B cell (primary cell): Measurements from ENCODE around the gene PINLYP. TPM values are rescaled to one million over a fixed set of nuclear protein-coding genes. Genes with fewer than 3 reads are reported as not detected.
A peak's percentile ranks its signal among the peaks of the same experiment; 100 is the strongest.

Experiments
- ATAC-seq: fragments of 200-7000 bp; cut with Tn5 transposase; one replicate; pipeline ENCODE4 v1.10.0; 2021; ENCODE audit warnings: low read depth, mild to moderate bottlenecking, moderate number of reproducible peaks, moderate library complexity
- CTCF ChIA-PET: fragments of 350-600 bp; sonication (Branson Sonifier 250); formaldehyde crosslinking; loops from one replicate; lab custom pipeline; 2021; ENCODE audit warnings: antibody characterized with exemption, inconsistent platforms; lab: Charles Lee
- POLR2A ChIA-PET: fragments of 350-600 bp; sonication (Branson Sonifier 250); formaldehyde crosslinking; loops from one replicate; lab custom pipeline; 2021; ENCODE audit warnings: antibody characterized with exemption; lab: Charles Lee
- DNase-seq: peaks from one replicate; pipeline ENCODE4 v3.0.0; 2013
- H2AFZ ChIP-seq: 2 replicates; pipeline ENCODE4 v1.6.1; 2012; ENCODE audit warnings: mild to moderate bottlenecking, low read depth, low read length; ENCODE audit not compliant: insufficient read depth, poor library complexity, severe bottlenecking
- H3K27ac ChIP-seq, 2 donors: 1 replicate in 1 of 2; 2 replicates in 1 of 2; pipeline ENCODE4 v1.5.1; 2012 to 2013; ENCODE audit warnings: low read length in 2 of 2, mild to moderate bottlenecking in 2 of 2, moderate library complexity in 1 of 2
- H3K27me3 ChIP-seq, 4 experiments: fragments of 200-600 bp in 1 of 4; sonication (generic) in 1 of 4; replicated peaks in 1 of 4; 1 replicate in 2 of 4; 2 replicates in 2 of 4; pipeline versions ENCODE4 v1.6.1 to v1.7.0; 2013 to 2016; ENCODE audit warnings: low read length in 3 of 4, mild to moderate bottlenecking in 2 of 4, mixed read lengths in 1 of 4, moderate library complexity in 1 of 4; ENCODE audit not compliant: insufficient read depth in 4 of 4, control insufficient read depth in 3 of 4; ENCODE audit errors: control extremely low read depth in 1 of 4
- H3K36me3 ChIP-seq, 2 experiments: replicated peaks in 1 of 2; 1 replicate in 1 of 2; 2 replicates in 1 of 2; pipeline versions ENCODE4 v1.6.1 to v1.7.1; 2013; ENCODE audit warnings: low read length in 1 of 2; ENCODE audit not compliant: insufficient read depth in 2 of 2, control insufficient read depth in 1 of 2; ENCODE audit errors: control extremely low read depth in 1 of 2, extremely low read depth in 1 of 2
- H3K4me1 ChIP-seq, 2 donors: fragments of 200-600 bp in 1 of 2; sonication (generic) in 1 of 2; 1 replicate in 1 of 2; 2 replicates in 1 of 2; pipeline versions ENCODE4 v1.5.1 to v1.6.1; 2013 to 2017; ENCODE audit warnings: low read length in 2 of 2; ENCODE audit not compliant: control insufficient read depth in 2 of 2, insufficient read depth in 2 of 2
- H3K4me2 ChIP-seq: replicated peaks from 2 replicates; pipeline ENCODE3; 2012; ENCODE audit warnings: mild to moderate bottlenecking, low read depth, low read length; ENCODE audit not compliant: poor library complexity, severe bottlenecking
- H3K4me3 ChIP-seq, 5 experiments: fragments of 200-600 bp in 1 of 5; sonication (generic) in 1 of 5; 1 replicate in 3 of 5; 2 replicates in 2 of 5; pipeline versions ENCODE4 v1.5.1 to v1.7.0; 2011 to 2016; ENCODE audit warnings: low read length in 4 of 5, mild to moderate bottlenecking in 4 of 5, low read depth in 2 of 5, control low read depth in 1 of 5, moderate library complexity in 1 of 5; ENCODE audit not compliant: insufficient read depth in 1 of 5; ENCODE audit errors: control extremely low read depth in 1 of 5, extremely low read depth in 1 of 5
- H3K79me2 ChIP-seq: fragments of 200-600 bp; sonication (generic); one replicate; pipeline ENCODE4 v1.6.0; 2016; ENCODE audit warnings: low read length; ENCODE audit not compliant: control insufficient read depth, insufficient read depth
- H3K9ac ChIP-seq: fragments of 200-600 bp; sonication (generic); 2 replicates; pipeline ENCODE4 v1.6.1; 2017; ENCODE audit warnings: mild to moderate bottlenecking, low read length, moderate library complexity
- H3K9me3 ChIP-seq, 3 donors: one replicate each; pipeline versions ENCODE4 v1.6.1 to v1.7.1; 2013; ENCODE audit warnings: low read length in 2 of 3; ENCODE audit not compliant: control insufficient read depth in 2 of 3, insufficient read depth in 1 of 3; ENCODE audit errors: control extremely low read depth in 1 of 3
- H4K20me1 ChIP-seq: 2 replicates; pipeline ENCODE4 v1.6.0; 2012; ENCODE audit warnings: mild to moderate bottlenecking, low read length; ENCODE audit not compliant: insufficient read depth, control insufficient read depth, poor library complexity, severe bottlenecking
- H3K27ac Mint-ChIP-seq: one replicate; pipeline ENCODE4 v1.8.0; 2021; ENCODE audit warnings: mixed read lengths
- H3K27me3 Mint-ChIP-seq: one replicate; pipeline ENCODE4 v1.8.0; 2021; ENCODE audit warnings: mixed read lengths
- H3K4me1 Mint-ChIP-seq: one replicate; pipeline ENCODE4 v1.8.0; 2021; ENCODE audit warnings: mixed read lengths
- H3K4me3 Mint-ChIP-seq: one replicate; pipeline ENCODE4 v1.8.0; 2021; ENCODE audit warnings: mixed read lengths
- H3K9me3 Mint-ChIP-seq: one replicate; pipeline ENCODE4 v1.8.0; 2022; ENCODE audit warnings: mixed read lengths; ENCODE audit not compliant: insufficient read depth
- CTCF ChIP-seq: fragments of 200-600 bp; IDR thresholded peaks from one replicate; pipeline ENCODE4 v1.8.0; 2022; ENCODE audit warnings: antibody characterized with exemption, mild to moderate bottlenecking
- EZH2 ChIP-seq: IDR thresholded peaks from 2 replicates; pipeline ENCODE4 v1.6.1; 2012; ENCODE audit warnings: borderline replicate concordance, low read depth, mild to moderate bottlenecking, moderate library complexity, low read length; ENCODE audit not compliant: insufficient read depth, poor library complexity, severe bottlenecking
- WGBS: methylation state at CpG from one replicate; pipeline ENCODE4 v1.1.5; 2013; ENCODE audit warnings: missing lambda C conversion rate; ENCODE audit not compliant: insufficient coverage; 5-methylcytosine and 5-hydroxymethylcytosine counted together
- intact Hi-C: fragments of 100-400 bp; cut with micrococcal nuclease; formaldehyde crosslinking; loops from one replicate; pipeline ENCODE4 v1.10.0; 2022
- polyA plus RNA-seq: library from polyadenylated mRNA; depleted of rRNA; stranded (reverse); fragments of >200 nt; gene quantifications from 2 replicates; pipeline ENCODE4 v1.2.3, GENCODE V29; 2012
- total RNA-seq, 2 donors: library from RNA; stranded (reverse); fragments of 120-200 nt in 1 of 2; gene quantifications; 1 replicate in 1 of 2; 2 replicates in 1 of 2; pipeline versions ENCODE4 v1.2.3 to v1.2.4, GENCODE V29; 2013 to 2022

Gene PINLYP
- total and polyA plus RNA-seq, 2 donors (not counting 1 experiment from before 2014, with no cell fraction given), result 2.0 to 2.9 TPM

- no peak for ATAC-seq
- H3K9ac ChIP-seq, result no peak overlapping the region
- no peaks in the 10 kb centered on the region for H3K9me3 Mint-ChIP-seq
- TF ChIP-seq EZH2 (no peak), CTCF (no peak)
- H3K4me2 ChIP-seq, result peak overlapping the region; percentile 69
- CTCF ChIA-PET, result interaction anchor here (0.7 to 1.9 kb wide), 7 partner anchors 14 to 184 kb away, joined by 3 to 7 read pairs (median 4); partner anchors contain the start of genes IRGQ, PINLYP and XRCC1
- WGBS, result over 99% methylated on average over 11 of the region's 12 CpGs
- no peak overlapping the region for H3K4me3 ChIP-seq
- POLR2A ChIA-PET, result interaction anchor here (0.7 to 1.1 kb wide), 3 partner anchors 25 to 68 kb away, joined by 3 to 6 read pairs (median 4); partner anchors contain the start of genes IRGQ and ZNF576
- no peaks in the 10 kb centered on the region for H4K20me1 ChIP-seq
- H3K36me3 ChIP-seq, result peaks cover 3 to 12% of the 10 kb centered on the region in 2 experiments
- peaks cover 53% of the 10 kb centered on the region for H3K4me1 Mint-ChIP-seq
- intact Hi-C loops, result no loop called here
- H3K4me1 ChIP-seq, result peaks cover 42 to 52% of the 10 kb centered on the region in 2 donors
- peaks cover 28% of the 10 kb centered on the region for H3K79me2 ChIP-seq
- H3K27ac ChIP-seq, result peak overlapping the region; percentile 92
- no peak overlapping the region for H2AFZ ChIP-seq
- peaks cover 0 to 11% (median 0%) of the 10 kb centered on the region in 3 donors for H3K9me3 ChIP-seq
- DNase-seq, result no peak
- peak overlapping the region; percentile 99 for H3K27ac Mint-ChIP-seq
- no peaks in the 10 kb centered on the region for H3K27me3 ChIP-seq
- peak overlapping the region; percentile 24 for H3K4me3 Mint-ChIP-seq
- H3K27me3 Mint-ChIP-seq, result no peaks in the 10 kb centered on the region
These were observed 14.2 kb upstream of the PINLYP start for GRCh38 chr19:43561139-43561970.
